Gastroesophageal sphincter (tissue), 3 donors: ENCODE measurements around the gene DNAH17.

Experiments
- CTCF ChIP-seq, 4 experiments: fragments of 200-600 bp in 2 of 4; fragments of 450-650 bp in 2 of 4; sonication (generic) in 1 of 4; IDR thresholded peaks; one replicate each; pipeline ENCODE4 v1.5.1; 2017 to 2019; ENCODE audit warnings: antibody characterized with exemption in 4 of 4, mild to moderate bottlenecking in 2 of 4, moderate library complexity in 2 of 4
- POLR2A ChIP-seq, 2 donors: fragments of 450-650 bp; IDR thresholded peaks; one replicate each; pipeline ENCODE4 v1.6.1; 2017; ENCODE audit warnings: antibody characterized with exemption in 2 of 2, mild to moderate bottlenecking in 2 of 2, moderate library complexity in 1 of 2
- POLR2AphosphoS5 ChIP-seq: sonication (generic); formaldehyde crosslinking; IDR thresholded peaks from one replicate; pipeline ENCODE4 v1.6.1; 2017; ENCODE audit warnings: antibody characterized with exemption

- TF ChIP-seq CTCF (IDR thresholded peaks at IDR 0.05) (no peak), POLR2AphosphoS5 (no peak), POLR2A (IDR thresholded peaks at IDR 0.05) (no peak)
These were observed 14.5 kb downstream of the DNAH17 start for GRCh38 chr17:78562734-78563133.
